VCaP (cell line): Measurements from ENCODE around the gene PTH2.
"Not testable (repeated sequence)": the region's sequence is repeated elsewhere in the genome, so short reads cannot be mapped to it uniquely, and the experiment has no call there.

Source experiments
- H3K27ac ChIP-seq: fragments of 450-650 bp; 2 replicates; pipeline ENCODE4 v1.5.1; 2017
- CTCF ChIP-seq: fragments of 450-650 bp; conservative IDR thresholded peaks from 2 replicates; pipeline ENCODE4 v1.5.1; 2017; ENCODE audit warnings: mild to moderate bottlenecking, moderate library complexity

Gene PTH2

GRCh38 chr19:49463960-49464740 lies 40.9 kb upstream of the PTH2 start:
- no peak for TF ChIP-seq CTCF
- no peak overlapping the region for H3K27ac ChIP-seq

- H3K27ac ChIP-seq = no peak overlapping the region
Observed at GRCh38 chr19:49462492-49462891, 39.3 kb upstream of the PTH2 start.

GRCh38 chr19:49461656-49462055 lies 38.4 kb upstream of the PTH2 start:
- TF ChIP-seq CTCF = no peak
- no peak overlapping the region for H3K27ac ChIP-seq

More at GRCh38 chr19:49462492-49462891, 39.3 kb upstream of the PTH2 start:
- no peak for TF ChIP-seq CTCF

- H3K27ac ChIP-seq = not testable (repeated sequence)
Observed at GRCh38 chr19:49461130-49461529, 37.9 kb upstream of the PTH2 start.

DNA sequence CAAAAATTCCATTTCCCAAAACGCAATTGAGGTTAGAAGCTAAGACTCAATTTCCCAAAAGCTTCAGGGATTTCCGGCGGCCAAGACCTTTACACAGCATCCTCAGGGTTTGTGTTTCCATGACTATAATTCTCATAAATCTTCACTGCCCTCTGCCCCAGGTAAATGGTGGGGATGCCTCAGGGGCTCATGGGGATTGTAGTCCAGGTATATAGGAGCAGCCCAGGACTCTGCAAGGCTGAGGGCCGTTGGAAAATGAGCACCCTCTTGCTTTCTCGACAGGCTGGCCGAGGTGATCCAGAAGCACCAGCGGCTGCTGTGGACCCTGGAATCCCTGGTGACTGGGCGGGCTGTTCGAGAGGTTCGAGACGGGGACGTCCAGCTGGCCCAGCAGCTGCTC lies 36.1 kb upstream of the PTH2 start:
- TF ChIP-seq CTCF = no peak
- H3K27ac ChIP-seq = no peak overlapping the region

GRCh38 chr19:49458567-49458903 lies 35.3 kb upstream of the PTH2 start:
- no peak overlapping the region for H3K27ac ChIP-seq
- TF ChIP-seq CTCF = no peak

- no peak for TF ChIP-seq CTCF
- no peak overlapping the region for H3K27ac ChIP-seq
Observed at GRCh38 chr19:49456326-49456725, 33.1 kb upstream of the PTH2 start.

- TF ChIP-seq CTCF = no peak
Observed at GRCh38 chr19:49455773-49456172, 32.5 kb upstream of the PTH2 start.

More at GRCh38 chr19:49455773-49456172, 32.5 kb upstream of the PTH2 start:
- no peak overlapping the region for H3K27ac ChIP-seq
